Neural cell (in vitro differentiated cells): ENCODE results near the gene SOCS6. TPM values are rescaled to one million over a fixed set of nuclear protein-coding genes. Genes with fewer than 3 reads are reported as not detected.
"Not testable (repeated sequence)": the region's sequence is repeated elsewhere in the genome, so short reads cannot be mapped to it uniquely, and the experiment has no call there.

Source experiments
- H2AFZ ChIP-seq: fragments of 200-600, 300-800 bp; sonication (generic), shearing (Covaris generic); 2 replicates; pipeline ENCODE4 v1.6.0; 2014; ENCODE audit warnings: low read depth, mild to moderate bottlenecking, antibody characterized with exemption, low read length, moderate library complexity
- H3F3A ChIP-seq: fragments of 200-600 bp; shearing (Covaris generic); 2 replicates; pipeline ENCODE4 v1.6.1; 2016; ENCODE audit warnings: mild to moderate bottlenecking, moderate library complexity, mixed read lengths, antibody characterized with exemption, low read length; ENCODE audit not compliant: insufficient read depth, poor library complexity, severe bottlenecking
- H3K27ac ChIP-seq: fragments of 200-600, 300-800 bp; sonication (generic), shearing (Covaris generic); 2 replicates; pipeline ENCODE4 v1.5.1; 2014; ENCODE audit warnings: mild to moderate bottlenecking, low read length, moderate library complexity
- H3K27me3 ChIP-seq: fragments of 300-800, 200-600 bp; sonication (generic), shearing (Covaris generic); 2 replicates; pipeline ENCODE4 v1.6.0; 2014; ENCODE audit warnings: mild to moderate bottlenecking, low read depth, low read length, moderate library complexity; ENCODE audit not compliant: insufficient read depth
- H3K36me3 ChIP-seq: fragments of 300-800, 200-600 bp; sonication (generic), shearing (Covaris generic); 2 replicates; pipeline ENCODE4 v1.5.1; 2014; ENCODE audit warnings: mild to moderate bottlenecking, antibody characterized with exemption, low read length, moderate library complexity; ENCODE audit not compliant: insufficient read depth
- H3K4me2 ChIP-seq: fragments of 300-800, 200-600 bp; sonication (generic), shearing (Covaris generic); 2 replicates; pipeline ENCODE4 v1.6.0; 2014; ENCODE audit warnings: mild to moderate bottlenecking, low read length
- H3K4me3 ChIP-seq: fragments of 300-800, 200-600 bp; sonication (generic), shearing (Covaris generic); 2 replicates; pipeline ENCODE4 v1.5.1; 2014; ENCODE audit warnings: mild to moderate bottlenecking, low read length, moderate library complexity
- H3K79me2 ChIP-seq: fragments of 200-600 bp; shearing (Covaris generic); replicated peaks from 2 replicates; pipeline ENCODE4 v1.6.0; 2014; ENCODE audit warnings: mild to moderate bottlenecking, low read length, moderate library complexity; ENCODE audit not compliant: insufficient read depth
- H3K9ac ChIP-seq: fragments of 300-800, 200-600 bp; sonication (generic), shearing (Covaris generic); 2 replicates; pipeline ENCODE4 v1.6.1; 2016; ENCODE audit warnings: mild to moderate bottlenecking, low read length, mixed read lengths
- H3K9me2 ChIP-seq: fragments of 200-600 bp; shearing (Covaris generic); 2 replicates; pipeline ENCODE4 v1.6.1; 2016; ENCODE audit warnings: mild to moderate bottlenecking, low read length, mixed read lengths; ENCODE audit not compliant: insufficient read depth
- H3K9me3 ChIP-seq: fragments of 200-600, 300-800 bp; sonication (generic), shearing (Covaris generic); 2 replicates; pipeline ENCODE4 v1.6.1; 2016; ENCODE audit warnings: mild to moderate bottlenecking, mixed run types, low read length, moderate library complexity, mixed read lengths
- H4K20me1 ChIP-seq: fragments of 200-600 bp; shearing (Covaris generic); 2 replicates; pipeline ENCODE4 v1.6.1; 2016; ENCODE audit warnings: mild to moderate bottlenecking, mixed run types; ENCODE audit not compliant: insufficient read depth
- EP300 ChIP-seq: fragments of 450-650 bp; conservative IDR thresholded peaks from 2 replicates; pipeline ENCODE4 v1.6.1; 2014; ENCODE audit warnings: antibody characterized with exemption, mild to moderate bottlenecking, moderate library complexity; ENCODE audit not compliant: poor library complexity, severe bottlenecking
- EZH2 ChIP-seq: fragments of 200-600, 300-800 bp; shearing (Covaris generic), sonication (generic); IDR thresholded peaks from 2 replicates; pipeline ENCODE4 v1.6.1; 2014; ENCODE audit warnings: antibody characterized with exemption, low read length, borderline replicate concordance, mild to moderate bottlenecking; ENCODE audit not compliant: insufficient read depth, poor library complexity, severe bottlenecking
- MXI1 ChIP-seq: fragments of 450-650 bp; conservative IDR thresholded peaks from 2 replicates; pipeline ENCODE4 v1.6.1; 2014; ENCODE audit warnings: antibody characterized with exemption, mild to moderate bottlenecking; ENCODE audit not compliant: poor library complexity, severe bottlenecking
- POLR2AphosphoS5 ChIP-seq: IDR thresholded peaks from 2 replicates; pipeline ENCODE4 v1.6.1; 2012
- RAD21 ChIP-seq: fragments of 450-650 bp; conservative IDR thresholded peaks from 2 replicates; pipeline ENCODE4 v1.6.1; 2014; ENCODE audit warnings: antibody characterized with exemption, mild to moderate bottlenecking, moderate library complexity
- SMC3 ChIP-seq: fragments of 450-650 bp; conservative IDR thresholded peaks from 2 replicates; pipeline ENCODE4 v1.6.1; 2014; ENCODE audit warnings: antibody characterized with exemption, mild to moderate bottlenecking, moderate library complexity; ENCODE audit not compliant: poor library complexity
- TAF1 ChIP-seq: IDR thresholded peaks from 2 replicates; pipeline ENCODE4 v1.6.1; 2012; ENCODE audit warnings: low read depth
- polyA plus RNA-seq: library from polyadenylated mRNA; depleted of rRNA; stranded (reverse); fragments of >200 nt; gene quantifications from 2 replicates; pipeline ENCODE4 v1.2.3, GENCODE V29; 2014
- TF ChIP-seq, protein P1 (sequence below): fragments of 450-650 bp; IDR thresholded peaks from 2 replicates; pipeline ENCODE4 v1.5.1; 2014; ENCODE audit warnings: antibody characterized with exemption, mild to moderate bottlenecking, moderate library complexity; ENCODE audit not compliant: poor library complexity, severe bottlenecking
- TF ChIP-seq, protein P2 (sequence below): IDR thresholded peaks from 2 replicates; pipeline ENCODE4 v1.6.1; 2012; ENCODE audit warnings: borderline replicate concordance

SOCS6 gene
- polyA plus RNA-seq, 1 donor from 2014 or later = 21.9 TPM

DNA sequence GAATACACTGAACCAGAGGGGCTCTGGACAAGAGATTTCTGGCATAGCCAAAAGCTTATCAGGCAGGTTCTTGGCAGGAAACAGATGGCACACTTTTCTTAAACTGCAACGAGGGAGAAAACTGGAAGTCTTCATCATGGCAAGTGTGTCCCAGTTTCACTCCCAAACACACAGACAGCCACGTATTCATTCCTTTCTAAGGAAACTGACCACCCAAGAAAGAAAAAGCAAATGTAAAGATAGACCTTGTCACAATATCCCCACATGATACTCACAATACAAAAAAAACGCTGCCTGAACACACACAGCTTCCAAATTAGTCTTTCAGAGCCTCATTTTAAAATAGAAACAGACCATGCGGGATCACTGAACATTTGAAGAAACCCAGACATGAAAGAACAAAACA, 42.8 kb upstream of the SOCS6 start:
- no peaks in the 10 kb centered on the region for H3K27me3 ChIP-seq
- no peaks in the 10 kb centered on the region for H3K9me2 ChIP-seq
- H2AFZ ChIP-seq = no peak overlapping the region
- H3K9me3 ChIP-seq = no peaks in the 10 kb centered on the region
- no peak overlapping the region for H3K9ac ChIP-seq
- no peaks in the 10 kb centered on the region for H3F3A ChIP-seq
- H3K4me3 ChIP-seq = no peak overlapping the region
- TF ChIP-seq RAD21 (no peak), EP300 (no peak), POLR2AphosphoS5 (no peak), EZH2 (no peak), MXI1 (no peak), SMC3 (no peak), TAF1 (no peak)
- TF ChIP-seq, protein P1, sequence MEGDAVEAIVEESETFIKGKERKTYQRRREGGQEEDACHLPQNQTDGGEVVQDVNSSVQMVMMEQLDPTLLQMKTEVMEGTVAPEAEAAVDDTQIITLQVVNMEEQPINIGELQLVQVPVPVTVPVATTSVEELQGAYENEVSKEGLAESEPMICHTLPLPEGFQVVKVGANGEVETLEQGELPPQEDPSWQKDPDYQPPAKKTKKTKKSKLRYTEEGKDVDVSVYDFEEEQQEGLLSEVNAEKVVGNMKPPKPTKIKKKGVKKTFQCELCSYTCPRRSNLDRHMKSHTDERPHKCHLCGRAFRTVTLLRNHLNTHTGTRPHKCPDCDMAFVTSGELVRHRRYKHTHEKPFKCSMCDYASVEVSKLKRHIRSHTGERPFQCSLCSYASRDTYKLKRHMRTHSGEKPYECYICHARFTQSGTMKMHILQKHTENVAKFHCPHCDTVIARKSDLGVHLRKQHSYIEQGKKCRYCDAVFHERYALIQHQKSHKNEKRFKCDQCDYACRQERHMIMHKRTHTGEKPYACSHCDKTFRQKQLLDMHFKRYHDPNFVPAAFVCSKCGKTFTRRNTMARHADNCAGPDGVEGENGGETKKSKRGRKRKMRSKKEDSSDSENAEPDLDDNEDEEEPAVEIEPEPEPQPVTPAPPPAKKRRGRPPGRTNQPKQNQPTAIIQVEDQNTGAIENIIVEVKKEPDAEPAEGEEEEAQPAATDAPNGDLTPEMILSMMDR = no peak
- TF ChIP-seq, protein P2, sequence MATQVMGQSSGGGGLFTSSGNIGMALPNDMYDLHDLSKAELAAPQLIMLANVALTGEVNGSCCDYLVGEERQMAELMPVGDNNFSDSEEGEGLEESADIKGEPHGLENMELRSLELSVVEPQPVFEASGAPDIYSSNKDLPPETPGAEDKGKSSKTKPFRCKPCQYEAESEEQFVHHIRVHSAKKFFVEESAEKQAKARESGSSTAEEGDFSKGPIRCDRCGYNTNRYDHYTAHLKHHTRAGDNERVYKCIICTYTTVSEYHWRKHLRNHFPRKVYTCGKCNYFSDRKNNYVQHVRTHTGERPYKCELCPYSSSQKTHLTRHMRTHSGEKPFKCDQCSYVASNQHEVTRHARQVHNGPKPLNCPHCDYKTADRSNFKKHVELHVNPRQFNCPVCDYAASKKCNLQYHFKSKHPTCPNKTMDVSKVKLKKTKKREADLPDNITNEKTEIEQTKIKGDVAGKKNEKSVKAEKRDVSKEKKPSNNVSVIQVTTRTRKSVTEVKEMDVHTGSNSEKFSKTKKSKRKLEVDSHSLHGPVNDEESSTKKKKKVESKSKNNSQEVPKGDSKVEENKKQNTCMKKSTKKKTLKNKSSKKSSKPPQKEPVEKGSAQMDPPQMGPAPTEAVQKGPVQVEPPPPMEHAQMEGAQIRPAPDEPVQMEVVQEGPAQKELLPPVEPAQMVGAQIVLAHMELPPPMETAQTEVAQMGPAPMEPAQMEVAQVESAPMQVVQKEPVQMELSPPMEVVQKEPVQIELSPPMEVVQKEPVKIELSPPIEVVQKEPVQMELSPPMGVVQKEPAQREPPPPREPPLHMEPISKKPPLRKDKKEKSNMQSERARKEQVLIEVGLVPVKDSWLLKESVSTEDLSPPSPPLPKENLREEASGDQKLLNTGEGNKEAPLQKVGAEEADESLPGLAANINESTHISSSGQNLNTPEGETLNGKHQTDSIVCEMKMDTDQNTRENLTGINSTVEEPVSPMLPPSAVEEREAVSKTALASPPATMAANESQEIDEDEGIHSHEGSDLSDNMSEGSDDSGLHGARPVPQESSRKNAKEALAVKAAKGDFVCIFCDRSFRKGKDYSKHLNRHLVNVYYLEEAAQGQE = no peak
- H3K27ac ChIP-seq = no peak overlapping the region
- no peaks in the 10 kb centered on the region for H3K36me3 ChIP-seq
- H4K20me1 ChIP-seq = no peaks in the 10 kb centered on the region
- H3K79me2 ChIP-seq = no peaks in the 10 kb centered on the region
- no peak overlapping the region for H3K4me2 ChIP-seq

DNA sequence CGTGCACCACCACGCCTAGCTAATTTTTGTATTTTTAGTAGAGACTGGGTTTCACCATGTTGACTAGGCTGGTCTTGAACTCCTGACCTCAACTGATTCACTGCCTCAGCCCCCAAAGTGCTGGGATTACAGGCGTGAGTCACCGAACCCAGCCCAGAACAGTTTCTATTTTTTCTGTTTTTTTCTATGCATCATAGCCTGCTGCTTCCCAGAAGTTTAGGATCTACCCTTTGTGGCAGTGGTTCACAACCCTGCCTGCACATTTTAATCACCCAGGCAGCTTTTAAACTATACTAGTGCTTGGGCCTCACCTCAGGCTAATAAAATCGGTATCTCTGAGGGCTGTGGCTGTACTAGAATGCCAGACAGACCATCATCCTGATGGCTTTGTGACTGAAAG, 39.7 kb upstream of the SOCS6 start:
- no peak overlapping the region for H2AFZ ChIP-seq
- TF ChIP-seq, protein P1 = no peak
- TF ChIP-seq MXI1 (no peak), SMC3 (no peak), RAD21 (no peak), EP300 (no peak), EZH2 (no peak), TAF1 (no peak), POLR2AphosphoS5 (no peak)
- TF ChIP-seq, protein P2 = no peak
- H3K27ac ChIP-seq = no peak overlapping the region
- H3K4me3 ChIP-seq = no peak overlapping the region
- H3F3A ChIP-seq = no peaks in the 10 kb centered on the region
- no peak overlapping the region for H3K4me2 ChIP-seq
- H3K9me2 ChIP-seq = no peaks in the 10 kb centered on the region
- no peaks in the 10 kb centered on the region for H3K27me3 ChIP-seq
- H4K20me1 ChIP-seq = no peaks in the 10 kb centered on the region
- no peak overlapping the region for H3K9ac ChIP-seq
- H3K36me3 ChIP-seq = no peaks in the 10 kb centered on the region
- H3K79me2 ChIP-seq = no peaks in the 10 kb centered on the region
- no peaks in the 10 kb centered on the region for H3K9me3 ChIP-seq

DNA sequence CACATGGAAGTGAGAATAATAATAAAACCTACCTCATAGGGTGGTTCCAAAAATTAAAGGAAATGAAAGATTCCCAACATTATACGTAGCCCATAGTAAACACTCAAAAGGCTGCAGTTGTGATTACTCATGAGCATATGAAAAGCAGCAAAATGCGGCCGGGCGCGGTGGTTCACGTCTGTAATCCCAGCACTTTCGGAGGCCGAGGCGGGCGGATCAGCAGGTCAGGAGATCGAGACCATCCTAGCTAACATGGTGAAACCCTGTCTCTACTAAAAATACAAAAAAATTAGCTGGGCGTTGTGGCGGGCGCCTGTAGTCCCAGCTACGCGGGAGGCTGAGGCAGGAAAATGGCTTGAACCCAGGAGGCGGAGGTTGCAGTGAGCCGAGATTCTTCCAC, 39.0 kb upstream of the SOCS6 start:
- H3K9ac ChIP-seq, H3K4me3 ChIP-seq, H3K79me2 ChIP-seq, H2AFZ ChIP-seq, H3K9me2 ChIP-seq, H3K27ac ChIP-seq, H3K36me3 ChIP-seq, H3K9me3 ChIP-seq, H3K4me2 ChIP-seq, H4K20me1 ChIP-seq, H3K27me3 ChIP-seq, H3F3A ChIP-seq: not testable (repeated sequence)
